OCI-LY1 (cell line): ENCODE measurements around the gene MLX.

Experiments
- H2AFZ ChIP-seq: fragments of 200-600 bp; sonication (generic), shearing (Covaris generic); 2 replicates; pipeline ENCODE4 v1.6.0; 2014; ENCODE audit warnings: antibody characterized with exemption, mild to moderate bottlenecking, low read length
- H3F3A ChIP-seq: fragments of 200-600 bp; sonication (generic), shearing (Covaris generic); 2 replicates; pipeline ENCODE4 v1.6.0; 2014; ENCODE audit warnings: mild to moderate bottlenecking, antibody characterized with exemption, low read length, moderate library complexity; ENCODE audit not compliant: insufficient read depth
- H3K27ac ChIP-seq: fragments of 200-600 bp; sonication (generic); 2 replicates; pipeline ENCODE4 v1.5.1; 2014; ENCODE audit warnings: low read length, mixed run types, mild to moderate bottlenecking, low read depth; ENCODE audit not compliant: poor library complexity, severe bottlenecking
- H3K27me3 ChIP-seq: fragments of 200-600 bp; sonication (generic); 2 replicates; pipeline ENCODE4 v1.6.0; 2014; ENCODE audit warnings: antibody characterized with exemption, mild to moderate bottlenecking, low read length, moderate library complexity; ENCODE audit not compliant: insufficient read depth
- H3K36me3 ChIP-seq: fragments of 200-600 bp; sonication (generic); 2 replicates; pipeline ENCODE4 v1.6.1; 2014; ENCODE audit warnings: mild to moderate bottlenecking, antibody characterized with exemption, low read length, moderate library complexity, mixed read lengths; ENCODE audit not compliant: insufficient read depth
- H3K4me1 ChIP-seq: fragments of 200-600 bp; sonication (generic); 2 replicates; pipeline ENCODE4 v1.5.1; 2014; ENCODE audit warnings: mild to moderate bottlenecking, low read length, moderate library complexity; ENCODE audit not compliant: insufficient read depth, severe bottlenecking
- H3K4me2 ChIP-seq: fragments of 200-600 bp; sonication (generic), shearing (Covaris generic); 2 replicates; pipeline ENCODE4 v1.6.1; 2014; ENCODE audit warnings: low read length
- H3K4me3 ChIP-seq: fragments of 200-600 bp; sonication (generic); 2 replicates; pipeline ENCODE4 v1.5.1; 2014; ENCODE audit warnings: low read length, low read depth, mild to moderate bottlenecking, mixed read lengths; ENCODE audit not compliant: poor library complexity, severe bottlenecking
- H3K79me2 ChIP-seq: fragments of 200-600 bp; shearing (Covaris generic); 2 replicates; pipeline ENCODE4 v1.6.1; 2016; ENCODE audit warnings: mixed run types, low read length, mixed read lengths; ENCODE audit not compliant: insufficient read depth
- H3K9ac ChIP-seq: fragments of 200-600 bp; sonication (generic), shearing (Covaris generic); 2 replicates; pipeline ENCODE4 v1.6.1; 2014; ENCODE audit warnings: mild to moderate bottlenecking, low read length, mixed read lengths
- H3K9me2 ChIP-seq: fragments of 200-600 bp; sonication (generic), shearing (Covaris generic); 2 replicates; pipeline ENCODE4 v1.6.1; 2014; ENCODE audit warnings: low read depth, mild to moderate bottlenecking, low read length, mixed read lengths
- H3K9me3 ChIP-seq: fragments of 200-600 bp; shearing (Covaris generic); 2 replicates; pipeline ENCODE4 v1.6.1; 2014; ENCODE audit warnings: low read length, mixed read lengths
- H4K20me1 ChIP-seq: fragments of 200-600 bp; sonication (generic), shearing (Covaris generic); 2 replicates; pipeline ENCODE4 v1.6.0; 2016; ENCODE audit warnings: mild to moderate bottlenecking, low read length; ENCODE audit not compliant: insufficient read depth
- EZH2 ChIP-seq: fragments of 200-600 bp; sonication (generic), shearing (Covaris generic); IDR thresholded peaks from 2 replicates; pipeline ENCODE4 v1.8.0; 2017; ENCODE audit warnings: borderline replicate concordance, mixed run types, mild to moderate bottlenecking, antibody characterized with exemption, low read length, moderate library complexity, mixed read lengths
- TF ChIP-seq, protein P1 (sequence below): fragments of 200-600 bp; sonication (generic), shearing (Covaris generic); IDR thresholded peaks from 2 replicates; pipeline ENCODE4 v1.5.1; 2017; ENCODE audit warnings: mild to moderate bottlenecking, antibody characterized with exemption, low read length, moderate library complexity, mixed read lengths

Gene MLX

DNA sequence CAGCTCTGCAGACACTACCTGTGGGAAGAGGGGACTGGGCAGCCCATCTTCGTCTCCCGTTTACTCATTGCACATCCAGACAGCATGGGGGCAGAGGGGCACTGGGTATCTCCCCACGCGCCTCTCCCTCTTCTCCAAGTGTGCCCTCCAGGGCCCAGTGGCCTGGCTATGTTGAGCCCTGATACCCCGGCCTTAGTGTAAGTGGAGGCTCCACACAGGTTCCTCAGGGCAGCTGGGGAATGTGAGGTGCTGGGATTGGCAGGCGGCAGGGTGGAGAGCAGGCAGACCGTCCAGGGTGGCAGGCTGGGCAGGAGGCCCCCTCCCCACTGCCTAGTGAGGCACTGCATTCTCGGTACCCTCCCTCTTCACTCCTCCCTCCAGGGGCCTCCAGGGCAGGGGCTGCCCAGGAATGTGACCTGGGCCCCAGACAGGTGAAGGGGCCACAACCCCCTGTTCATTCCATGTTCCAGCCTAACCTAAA is 44.1 kb upstream of the MLX start:
- H3K9ac ChIP-seq = no peak overlapping the region
- H3K4me3 ChIP-seq = no peak overlapping the region
- H3K4me2 ChIP-seq = no peak overlapping the region
- H3F3A ChIP-seq = no peaks in the 10 kb centered on the region
- no peaks in the 10 kb centered on the region for H3K27me3 ChIP-seq
- no peaks in the 10 kb centered on the region for H3K79me2 ChIP-seq
- H4K20me1 ChIP-seq = no peaks in the 10 kb centered on the region
- H3K36me3 ChIP-seq = peaks cover 10% of the 10 kb centered on the region; the same call in 1 of the 2 replicates
- H3K4me1 ChIP-seq = no peaks in the 10 kb centered on the region
- no peaks in the 10 kb centered on the region for H3K9me2 ChIP-seq
- H3K27ac ChIP-seq = no peak overlapping the region
- H3K9me3 ChIP-seq = no peaks in the 10 kb centered on the region
- no peak overlapping the region for H2AFZ ChIP-seq
- no peak for TF ChIP-seq EZH2
- TF ChIP-seq, protein P1, sequence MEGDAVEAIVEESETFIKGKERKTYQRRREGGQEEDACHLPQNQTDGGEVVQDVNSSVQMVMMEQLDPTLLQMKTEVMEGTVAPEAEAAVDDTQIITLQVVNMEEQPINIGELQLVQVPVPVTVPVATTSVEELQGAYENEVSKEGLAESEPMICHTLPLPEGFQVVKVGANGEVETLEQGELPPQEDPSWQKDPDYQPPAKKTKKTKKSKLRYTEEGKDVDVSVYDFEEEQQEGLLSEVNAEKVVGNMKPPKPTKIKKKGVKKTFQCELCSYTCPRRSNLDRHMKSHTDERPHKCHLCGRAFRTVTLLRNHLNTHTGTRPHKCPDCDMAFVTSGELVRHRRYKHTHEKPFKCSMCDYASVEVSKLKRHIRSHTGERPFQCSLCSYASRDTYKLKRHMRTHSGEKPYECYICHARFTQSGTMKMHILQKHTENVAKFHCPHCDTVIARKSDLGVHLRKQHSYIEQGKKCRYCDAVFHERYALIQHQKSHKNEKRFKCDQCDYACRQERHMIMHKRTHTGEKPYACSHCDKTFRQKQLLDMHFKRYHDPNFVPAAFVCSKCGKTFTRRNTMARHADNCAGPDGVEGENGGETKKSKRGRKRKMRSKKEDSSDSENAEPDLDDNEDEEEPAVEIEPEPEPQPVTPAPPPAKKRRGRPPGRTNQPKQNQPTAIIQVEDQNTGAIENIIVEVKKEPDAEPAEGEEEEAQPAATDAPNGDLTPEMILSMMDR = no peak

DNA sequence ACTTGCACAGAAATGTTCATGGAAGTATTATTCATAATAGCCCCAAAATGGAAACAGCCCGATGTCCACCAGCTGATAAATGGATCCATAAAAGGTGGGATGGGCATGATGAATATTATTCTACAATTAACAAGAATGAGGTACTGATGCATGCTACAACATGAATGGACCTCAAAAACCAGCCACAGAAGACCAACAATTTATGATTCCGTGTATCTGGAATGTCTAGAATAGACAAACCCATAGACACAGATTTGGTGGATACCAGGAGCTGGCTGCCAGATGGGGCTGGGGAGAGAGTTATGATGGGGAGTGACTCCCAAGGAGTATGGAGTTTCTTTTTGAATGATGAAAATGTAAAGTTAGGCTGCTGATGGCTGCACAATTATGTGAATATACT is 41.7 kb upstream of the MLX start:
- Histone ChIP-seq H3K4me2 (no peak overlapping the region), H3K9me3 (no peaks in the 10 kb centered on the region), H3K4me1 (peaks cover 7% of the 10 kb centered on the region), H3K36me3 (peaks cover 10% of the 10 kb centered on the region; the same call in 1 of the 2 replicates), H3F3A (no peaks in the 10 kb centered on the region), H2AFZ (no peak overlapping the region), H4K20me1 (no peaks in the 10 kb centered on the region), H3K9me2 (no peaks in the 10 kb centered on the region), H3K27me3 (no peaks in the 10 kb centered on the region; the same call in 1 of the 2 replicates), H3K27ac (no peak overlapping the region), H3K79me2 (no peaks in the 10 kb centered on the region), H3K4me3 (no peak overlapping the region), H3K9ac (no peak overlapping the region)
- TF ChIP-seq EZH2 = no peak
- TF ChIP-seq, protein P1 = no peak

DNA sequence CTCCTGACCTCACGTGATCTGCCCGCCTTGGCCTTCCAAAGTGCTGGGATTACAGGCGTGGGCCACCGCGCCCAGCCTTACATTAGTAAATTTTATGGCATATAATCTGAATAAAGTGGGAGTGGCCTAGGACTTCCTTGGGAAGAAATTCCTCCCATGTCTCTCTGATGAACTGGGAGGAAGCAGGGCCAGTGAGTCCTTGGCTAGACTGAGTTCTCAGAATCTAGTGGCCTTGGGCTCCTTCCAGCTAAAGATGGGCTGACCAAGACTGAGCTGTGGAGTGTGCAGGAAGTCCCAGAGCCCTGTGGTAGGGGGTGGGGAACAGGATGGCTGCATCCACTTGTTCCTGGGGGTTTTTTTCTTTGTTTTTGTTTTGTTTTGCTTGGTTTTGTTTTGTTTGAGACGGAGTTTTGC is 40.9 kb upstream of the MLX start:
- H3F3A ChIP-seq = no peaks in the 10 kb centered on the region
- no peak overlapping the region for H3K4me2 ChIP-seq
- H2AFZ ChIP-seq = no peak overlapping the region
- no peak for TF ChIP-seq EZH2
- TF ChIP-seq, protein P1 = no peak
- H3K9me2 ChIP-seq = no peaks in the 10 kb centered on the region
- H4K20me1 ChIP-seq = no peaks in the 10 kb centered on the region
- H3K27me3 ChIP-seq = no peaks in the 10 kb centered on the region; the same call in 1 of the 2 replicates
- no peak overlapping the region for H3K4me3 ChIP-seq
- peaks cover 10% of the 10 kb centered on the region; the same call in 1 of the 2 replicates for H3K36me3 ChIP-seq
- H3K4me1 ChIP-seq = peaks cover 15% of the 10 kb centered on the region
- H3K27ac ChIP-seq = no peak overlapping the region
- no peak overlapping the region for H3K9ac ChIP-seq
- no peaks in the 10 kb centered on the region for H3K9me3 ChIP-seq
- no peaks in the 10 kb centered on the region for H3K79me2 ChIP-seq
